GM18517 (cell line): ENCODE results near the gene NME7.

Experiments used
- ATAC-seq: cut with Tn5 transposase; IDR thresholded peaks from one replicate; pipeline ENCODE4 v1.9.1; 2021; ENCODE audit warnings: mild to moderate bottlenecking, moderate library complexity; ENCODE audit not compliant: unreplicated experiment

NME7 gene

GRCh38 chr1:169163059-169163458, 204.5 kb downstream of the NME7 start:
- peak; percentile 59 for ATAC-seq

- ATAC-seq: peak; percentile 61
Measured at GRCh38 chr1:169161496-169162194, 206.0 kb downstream of the NME7 start.

DNA sequence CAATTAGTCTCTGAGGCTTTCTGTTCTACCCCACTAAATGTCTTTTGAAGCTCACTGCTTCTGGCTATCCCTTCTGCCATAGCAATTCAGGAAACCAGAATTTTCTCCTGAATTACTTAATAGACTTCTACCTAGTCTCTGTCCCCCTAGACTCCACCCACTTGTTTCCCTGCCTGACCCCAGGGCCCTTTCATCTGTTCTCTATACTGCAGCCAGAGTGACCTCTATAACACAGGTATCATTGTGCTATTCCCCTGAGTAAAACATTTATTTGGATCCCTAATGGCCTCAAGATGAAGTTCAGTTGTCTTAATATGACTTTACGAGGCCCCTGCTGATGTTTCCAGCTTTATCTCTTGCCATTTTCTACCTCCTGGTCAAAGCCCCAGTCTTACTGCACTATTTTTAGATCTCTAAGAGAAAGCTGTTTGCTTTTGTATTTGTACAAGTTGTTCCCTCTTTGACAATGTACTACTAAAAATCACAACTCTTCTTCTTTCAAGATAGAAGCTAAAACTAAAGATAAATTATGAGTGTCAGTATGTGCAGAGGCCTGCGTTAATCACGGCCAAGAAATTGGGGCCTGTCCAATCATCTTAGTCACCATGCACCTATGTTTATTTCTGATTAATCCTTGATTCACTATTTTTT, 206.6 kb downstream of the NME7 start:
- peak; percentile 5 for ATAC-seq

GRCh38 chr1:169156580-169156979, 211.0 kb downstream of the NME7 start:
- ATAC-seq: no peak

- no peak for ATAC-seq
Measured at GRCh38 chr1:169155675-169156074, 211.9 kb downstream of the NME7 start.

DNA sequence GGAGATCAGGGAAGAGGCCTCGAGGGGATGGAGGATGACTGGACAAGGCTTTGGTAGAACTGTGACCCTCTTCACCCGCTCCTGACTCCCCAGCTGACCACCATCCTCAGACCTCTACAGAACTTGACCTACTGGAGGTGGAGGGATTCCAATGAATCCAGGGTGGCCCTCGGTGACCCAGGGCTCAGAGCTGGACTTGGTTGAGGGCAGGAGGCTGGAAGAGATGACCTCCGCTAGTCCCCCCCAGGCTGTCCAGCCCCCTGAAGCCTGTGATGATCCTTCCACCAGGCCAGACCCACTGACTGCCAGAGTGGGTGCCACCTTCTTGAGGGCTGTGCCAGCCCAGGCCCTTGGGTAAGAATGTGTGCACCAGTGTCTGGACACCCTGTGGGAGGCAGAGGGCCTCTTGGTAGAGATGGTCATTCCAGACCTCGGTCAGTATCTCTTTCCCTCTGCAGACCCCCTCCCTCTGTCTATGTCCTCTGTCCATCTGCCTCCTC, 216.2 kb downstream of the NME7 start:
- no peak for ATAC-seq

DNA sequence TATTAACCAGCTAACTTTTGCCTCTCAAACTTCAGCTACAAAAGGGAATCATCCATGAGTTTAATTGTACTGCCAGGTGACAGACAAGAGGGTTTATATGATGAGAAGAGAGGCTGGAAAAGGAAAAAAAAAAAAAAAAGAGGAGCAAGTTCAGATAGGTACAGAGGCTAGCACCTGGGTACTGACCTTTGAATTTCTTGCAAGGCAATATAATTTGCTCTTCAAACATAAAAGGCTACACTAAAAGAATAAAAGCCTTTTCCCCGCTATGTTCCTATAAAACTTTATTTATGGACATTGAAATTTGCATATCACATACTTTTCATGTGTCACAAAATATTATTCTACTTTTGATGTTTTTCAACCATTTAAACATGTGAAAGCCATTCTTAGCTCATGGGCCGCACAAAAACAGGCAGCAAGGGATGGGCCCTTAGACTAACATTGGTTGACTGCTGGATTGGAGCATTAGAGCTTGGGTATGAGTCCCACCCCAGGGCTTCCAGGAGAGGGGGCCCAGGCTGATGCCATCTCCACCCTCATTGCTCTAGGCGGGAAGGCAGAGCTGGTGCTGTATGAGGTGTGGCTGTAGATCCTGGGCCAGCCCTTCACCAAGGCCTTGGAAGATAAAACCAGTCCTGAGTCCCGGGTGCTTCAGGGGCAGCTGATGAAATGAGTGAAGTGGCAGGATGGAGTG, 216.8 kb downstream of the NME7 start:
- ATAC-seq: no peak

GRCh38 chr1:169149555-169150286, 217.9 kb downstream of the NME7 start:
- no peak for ATAC-seq

GRCh38 chr1:169148472-169149252, 218.9 kb downstream of the NME7 start:
- peak; percentile 79 for ATAC-seq

DNA sequence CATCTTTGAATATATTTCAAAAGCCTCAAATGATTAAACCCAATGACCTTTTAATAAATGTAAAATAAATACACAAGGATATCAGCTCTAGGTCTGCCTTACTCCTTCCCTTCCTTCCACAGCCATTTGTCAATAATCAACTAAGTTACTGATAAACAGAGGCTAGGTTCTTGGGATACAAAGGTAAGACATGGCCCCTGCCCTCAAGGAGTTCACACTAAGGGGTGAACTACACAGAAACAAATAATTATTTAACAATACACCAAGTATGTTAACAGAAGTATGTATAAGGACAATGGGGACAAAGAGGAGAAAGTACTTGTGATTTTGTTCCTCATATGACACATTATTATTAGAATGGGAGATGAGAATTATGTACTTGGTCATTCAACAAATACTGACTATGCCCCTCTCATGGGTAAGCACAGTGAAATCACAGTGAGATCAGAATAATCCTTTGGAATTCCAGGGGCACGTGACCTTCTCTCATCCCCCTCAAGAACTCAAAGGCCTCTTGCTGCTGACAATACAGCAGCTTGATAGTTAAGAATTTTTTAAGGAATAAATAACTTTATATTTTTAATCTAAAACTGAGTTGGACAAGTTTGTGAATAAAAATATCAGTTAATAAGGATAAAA, 220.9 kb downstream of the NME7 start:
- no peak for ATAC-seq

DNA sequence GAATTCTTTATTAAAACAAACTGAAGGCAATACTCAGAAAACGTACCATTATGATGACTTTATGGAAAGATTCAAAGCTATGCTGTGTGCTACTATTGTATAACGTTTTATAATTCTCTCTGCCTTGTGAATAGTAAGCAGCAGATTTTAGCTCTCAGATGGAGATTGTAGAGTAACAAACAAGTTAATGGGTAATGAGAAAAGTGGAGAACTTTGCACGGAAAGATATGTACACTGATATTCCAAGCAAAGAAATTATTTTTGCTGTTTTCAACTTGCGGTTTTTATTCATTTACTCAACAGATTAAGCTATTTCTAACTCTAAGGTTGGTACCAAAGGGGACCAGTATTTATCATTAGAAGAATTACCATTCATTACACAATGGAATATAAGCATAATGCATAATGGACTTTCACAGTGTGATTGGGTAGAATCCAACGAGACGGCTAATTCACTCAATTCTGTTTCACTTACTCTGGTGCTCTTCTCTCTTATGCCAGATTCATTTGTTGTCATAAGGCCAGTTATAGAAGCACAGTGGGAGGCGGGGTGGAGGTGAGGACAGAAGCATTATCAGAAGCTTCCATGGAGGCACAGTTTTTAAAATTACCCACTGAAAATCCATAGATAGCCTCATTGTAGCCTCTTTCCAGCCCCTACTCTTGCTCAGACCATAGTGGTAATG, 222.5 kb downstream of the NME7 start:
- ATAC-seq: no peak

DNA sequence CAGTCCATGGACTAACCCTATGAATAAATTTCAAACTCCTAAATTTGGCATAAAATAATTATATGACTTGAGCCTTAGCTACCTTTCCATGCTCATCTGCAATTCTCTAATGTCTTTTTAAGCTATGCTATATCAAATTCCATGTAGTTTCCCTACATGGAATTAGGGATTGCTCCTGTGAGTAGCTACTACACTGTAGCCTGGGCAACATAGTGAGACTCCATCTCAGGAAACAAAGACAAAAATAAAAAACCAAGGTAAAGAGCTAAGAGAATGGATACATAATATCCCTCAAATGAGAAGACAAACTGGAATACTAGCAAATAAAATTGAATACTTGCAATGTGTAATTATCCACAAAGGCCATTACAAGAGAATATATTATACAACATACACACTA, 223.6 kb downstream of the NME7 start:
- no peak for ATAC-seq

GRCh38 chr1:169143346-169143745, 224.3 kb downstream of the NME7 start:
- no peak for ATAC-seq

- no peak for ATAC-seq
Measured at GRCh38 chr1:169142129-169142528, 225.5 kb downstream of the NME7 start.

DNA sequence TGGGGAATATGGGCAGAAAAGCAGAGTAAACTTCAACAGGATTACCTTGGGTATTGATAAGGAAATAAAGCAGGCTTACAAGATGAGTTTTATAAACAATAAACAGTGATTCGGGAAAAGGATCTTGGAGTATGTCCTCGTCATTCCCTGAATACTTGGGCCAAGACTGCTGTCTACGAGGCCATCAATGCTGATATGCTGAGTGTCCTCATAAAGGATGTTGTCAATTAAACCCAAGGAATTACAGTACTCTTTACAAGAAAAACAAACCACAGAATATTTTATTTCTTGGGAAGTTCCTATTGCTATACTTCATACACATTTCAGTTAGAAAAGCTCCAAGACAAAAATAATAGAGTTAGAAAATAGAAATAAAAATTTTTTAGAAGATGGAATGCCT, 226.2 kb downstream of the NME7 start:
- no peak for ATAC-seq

DNA sequence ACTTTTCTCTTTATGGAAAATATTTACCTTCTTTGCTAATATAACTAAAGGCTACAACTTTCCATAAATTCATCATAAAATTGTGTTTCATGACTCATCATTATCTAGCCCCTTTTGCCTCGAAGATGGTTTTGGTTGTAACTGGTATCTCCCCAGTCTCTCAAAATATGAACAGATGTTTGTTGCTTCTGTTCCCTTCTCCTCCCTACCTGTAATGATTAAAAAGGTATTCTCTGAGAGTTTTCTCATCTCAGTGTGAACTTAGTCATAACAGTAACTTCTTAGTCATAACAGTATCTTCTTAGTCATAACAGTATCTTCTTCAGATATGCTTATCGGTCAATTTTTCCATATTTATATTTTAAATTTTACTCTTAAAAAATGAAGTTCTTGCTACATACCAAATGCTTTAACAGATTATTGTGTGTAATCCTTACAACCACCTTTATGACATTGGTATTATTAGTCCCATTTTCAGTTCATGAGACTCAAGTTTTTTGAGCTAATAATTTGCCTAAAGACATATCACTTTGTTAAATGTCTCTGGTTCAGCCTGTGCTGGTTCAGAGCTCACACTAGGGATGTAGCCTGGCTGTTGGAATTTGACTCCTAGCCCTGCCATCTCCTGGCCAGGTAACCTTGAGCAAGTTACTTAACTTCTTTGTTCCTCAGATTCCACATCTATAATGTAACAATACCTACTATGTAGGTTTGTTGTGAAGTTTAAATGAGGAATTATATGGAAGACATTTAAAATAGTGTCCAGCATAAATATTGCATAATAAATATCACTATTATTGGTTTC, 228.5 kb downstream of the NME7 start:
- ATAC-seq: peak; percentile 96

DNA sequence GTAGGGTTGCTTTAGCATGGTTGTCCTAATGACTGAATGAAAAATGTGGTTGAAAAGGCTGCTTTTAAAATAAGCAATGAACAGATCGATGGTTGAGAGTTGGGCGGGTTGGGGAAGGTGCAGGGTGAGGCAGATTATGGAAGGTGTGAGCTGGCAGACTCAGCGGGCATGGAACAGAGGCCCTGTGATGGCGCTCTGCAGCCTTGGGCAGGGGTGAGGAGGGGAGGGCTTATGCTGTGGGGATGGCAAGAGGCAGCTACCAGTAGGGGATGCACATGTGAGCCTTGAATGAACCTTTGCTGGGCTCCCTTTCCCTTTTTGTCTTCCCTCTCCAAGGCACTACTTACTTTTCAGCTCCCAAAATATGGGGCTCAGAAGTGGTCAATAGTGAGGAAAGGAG, 230.2 kb downstream of the NME7 start:
- no peak for ATAC-seq

- no peak for ATAC-seq
Measured at GRCh38 chr1:169133801-169134502, 233.6 kb downstream of the NME7 start.
